Breast epithelium (tissue), 3 donors: ENCODE data around the gene ZNF202.
"Not testable (repeated sequence)": the region's sequence is repeated elsewhere in the genome, so short reads cannot be mapped to it uniquely, and the experiment has no call there.

Source experiments
- CTCF ChIP-seq, 3 donors: fragments of 450-650 bp; IDR thresholded peaks; one replicate each; pipeline ENCODE4 v1.5.1; 2016 to 2017; ENCODE audit warnings: antibody characterized with exemption in 3 of 3, mild to moderate bottlenecking in 3 of 3, moderate library complexity in 3 of 3
- POLR2A ChIP-seq: fragments of 450-650 bp; IDR thresholded peaks from one replicate; pipeline ENCODE4 v1.6.1; 2016; ENCODE audit warnings: antibody characterized with exemption, mild to moderate bottlenecking, moderate library complexity
- POLR2AphosphoS5 ChIP-seq, 3 donors: sonication (generic); formaldehyde crosslinking; IDR thresholded peaks; one replicate each; pipeline ENCODE4 v1.6.1; 2017; ENCODE audit warnings: antibody characterized with exemption in 3 of 3

GRCh38 chr11:123748349-123748748, 6.9 kb upstream of the ZNF202 start:
- TF ChIP-seq CTCF (IDR thresholded peaks at IDR 0.05); POLR2A; POLR2AphosphoS5 (IDR thresholded peaks at IDR 0.05): not testable (repeated sequence)
